Esophagus muscularis mucosa (tissue), 4 donors: ENCODE measurements around the gene CPXM1. TPM values are rescaled to one million over a fixed set of nuclear protein-coding genes. Genes with fewer than 3 reads are reported as not detected.

Experiments used
- DNase-seq: peaks from one replicate; pipeline ENCODE4 v3.0.0-alpha.2; 2017; ENCODE audit errors: extremely low spot score
- H3K27ac ChIP-seq, 4 donors: fragments of 200-600 bp; sonication (generic); replicated peaks in 1 of 4; 1 replicate in 3 of 4; 2 replicates in 1 of 4; pipeline ENCODE4 v1.5.1; 2016 to 2019; ENCODE audit warnings: mild to moderate bottlenecking in 1 of 4
- H3K27me3 ChIP-seq, 4 donors: fragments of 200-600 bp; sonication (generic); one replicate each; pipeline versions ENCODE4 v1.5.1 to v1.6.0; 2016 to 2019
- H3K36me3 ChIP-seq, 4 donors: fragments of 200-600 bp; sonication (generic); one replicate each; pipeline ENCODE4 v1.5.1; 2016 to 2019
- H3K4me1 ChIP-seq, 4 donors: fragments of 200-600 bp; sonication (generic); one replicate each; pipeline ENCODE4 v1.5.1; 2016 to 2019
- H3K4me3 ChIP-seq, 4 donors: fragments of 200-600 bp; sonication (generic); 1 replicate in 2 of 4; 2 replicates in 2 of 4; pipeline ENCODE4 v1.5.1; 2016 to 2019; ENCODE audit warnings: mild to moderate bottlenecking in 4 of 4, moderate library complexity in 1 of 4
- H3K9me3 ChIP-seq, 4 donors: fragments of 200-600 bp; sonication (generic); 1 replicate in 3 of 4; 2 replicates in 1 of 4; pipeline ENCODE4 v1.5.1; 2016 to 2019
- EP300 ChIP-seq: sonication (generic); formaldehyde crosslinking; IDR thresholded peaks from one replicate; pipeline ENCODE4 v1.6.1; 2017; ENCODE audit warnings: antibody characterized with exemption
- POLR2A ChIP-seq: fragments of 450-650 bp; IDR thresholded peaks from one replicate; pipeline ENCODE4 v1.6.1; 2017; ENCODE audit warnings: antibody characterized with exemption, moderate library complexity, mild to moderate bottlenecking, low read depth
- POLR2AphosphoS5 ChIP-seq, 2 donors: sonication (generic); formaldehyde crosslinking; IDR thresholded peaks; one replicate each; pipeline ENCODE4 v1.6.1; 2017; ENCODE audit warnings: antibody characterized with exemption in 2 of 2
- WGBS: methylation state at CpG from one replicate; pipeline ENCODE4 v1.1.5; 2018; 5-methylcytosine and 5-hydroxymethylcytosine counted together
- intact Hi-C: fragments of 100-400 bp; cut with DNase I; formaldehyde crosslinking; loops from one replicate; pipeline ENCODE4 v1.15.1; 2023
- total RNA-seq, 4 donors: library from RNA; depleted of rRNA; stranded (reverse); fragments of >200 nt; gene quantifications; one replicate each; pipeline versions ENCODE4 v1.1.0 to v1.2.1, GENCODE V29; 2016
- TF ChIP-seq, protein P1 (sequence below), 3 experiments: fragments of 200-600 bp in 2 of 3; fragments of 450-650 bp in 1 of 3; sonication (generic) in 2 of 3; IDR thresholded peaks; one replicate each; pipeline ENCODE4 v1.5.1; 2017 to 2019; ENCODE audit warnings: antibody characterized with exemption in 3 of 3, mild to moderate bottlenecking in 2 of 3, moderate library complexity in 1 of 3

CPXM1 gene
- total RNA-seq, 4 donors from 2014 or later, result 0.17 to 1.3 (median 0.45) TPM; not detected in 1

DNA sequence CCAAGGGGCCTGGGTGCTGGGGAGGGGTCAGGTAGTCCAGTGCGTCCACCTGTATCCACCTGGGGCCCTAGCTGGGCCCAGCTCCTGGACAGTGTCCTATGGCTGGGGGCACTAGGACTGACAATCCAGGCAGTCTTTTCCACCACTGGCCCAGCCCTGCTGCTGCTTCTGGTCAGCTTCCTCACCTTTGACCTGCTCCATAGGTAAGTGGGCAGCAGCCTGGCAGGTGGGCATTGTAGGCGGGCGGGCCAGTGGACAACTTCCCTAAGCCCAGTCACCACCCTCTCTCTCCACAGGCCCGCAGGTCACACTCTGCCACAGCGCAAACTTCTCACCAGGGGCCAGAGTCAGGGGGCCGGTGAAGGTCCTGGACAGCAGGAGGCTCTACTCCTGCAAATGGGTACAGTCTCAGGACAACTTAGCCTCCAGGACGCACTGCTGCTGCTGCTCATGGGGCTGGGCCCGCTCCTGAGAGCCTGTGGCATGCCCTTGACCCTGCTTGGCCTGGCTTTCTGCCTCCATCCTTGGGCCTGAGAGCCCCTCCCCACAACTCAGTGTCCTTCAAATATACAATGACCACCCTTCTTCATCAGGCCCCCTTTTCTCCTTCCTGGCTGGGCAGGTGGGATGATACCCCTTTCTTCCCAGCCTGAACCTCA, 14.9 kb upstream of the CPXM1 start:
- 91% methylated on average over 6 of the region's 8 CpGs for WGBS
- Histone ChIP-seq H3K27ac (no peak overlapping the region), H3K4me3 (no peak overlapping the region), H3K9me3 (peaks cover 0 to 14% (median 4%) of the 10 kb centered on the region in 4 donors), H3K4me1 (peaks cover 0 to 6% (median 3%) of the 10 kb centered on the region in 4 donors), H3K36me3 (no peaks in the 10 kb centered on the region), H3K27me3 (peaks cover 0 to 65% (median 9%) of the 10 kb centered on the region in 4 donors)
- intact Hi-C loops, result no loop called here
- TF ChIP-seq POLR2AphosphoS5 (IDR thresholded peaks at IDR 0.05) (no peak), POLR2A (no peak), EP300 (no peak)
- TF ChIP-seq, protein P1, sequence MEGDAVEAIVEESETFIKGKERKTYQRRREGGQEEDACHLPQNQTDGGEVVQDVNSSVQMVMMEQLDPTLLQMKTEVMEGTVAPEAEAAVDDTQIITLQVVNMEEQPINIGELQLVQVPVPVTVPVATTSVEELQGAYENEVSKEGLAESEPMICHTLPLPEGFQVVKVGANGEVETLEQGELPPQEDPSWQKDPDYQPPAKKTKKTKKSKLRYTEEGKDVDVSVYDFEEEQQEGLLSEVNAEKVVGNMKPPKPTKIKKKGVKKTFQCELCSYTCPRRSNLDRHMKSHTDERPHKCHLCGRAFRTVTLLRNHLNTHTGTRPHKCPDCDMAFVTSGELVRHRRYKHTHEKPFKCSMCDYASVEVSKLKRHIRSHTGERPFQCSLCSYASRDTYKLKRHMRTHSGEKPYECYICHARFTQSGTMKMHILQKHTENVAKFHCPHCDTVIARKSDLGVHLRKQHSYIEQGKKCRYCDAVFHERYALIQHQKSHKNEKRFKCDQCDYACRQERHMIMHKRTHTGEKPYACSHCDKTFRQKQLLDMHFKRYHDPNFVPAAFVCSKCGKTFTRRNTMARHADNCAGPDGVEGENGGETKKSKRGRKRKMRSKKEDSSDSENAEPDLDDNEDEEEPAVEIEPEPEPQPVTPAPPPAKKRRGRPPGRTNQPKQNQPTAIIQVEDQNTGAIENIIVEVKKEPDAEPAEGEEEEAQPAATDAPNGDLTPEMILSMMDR (IDR thresholded peaks at IDR 0.05), result no peak
- no peak for DNase-seq

DNA sequence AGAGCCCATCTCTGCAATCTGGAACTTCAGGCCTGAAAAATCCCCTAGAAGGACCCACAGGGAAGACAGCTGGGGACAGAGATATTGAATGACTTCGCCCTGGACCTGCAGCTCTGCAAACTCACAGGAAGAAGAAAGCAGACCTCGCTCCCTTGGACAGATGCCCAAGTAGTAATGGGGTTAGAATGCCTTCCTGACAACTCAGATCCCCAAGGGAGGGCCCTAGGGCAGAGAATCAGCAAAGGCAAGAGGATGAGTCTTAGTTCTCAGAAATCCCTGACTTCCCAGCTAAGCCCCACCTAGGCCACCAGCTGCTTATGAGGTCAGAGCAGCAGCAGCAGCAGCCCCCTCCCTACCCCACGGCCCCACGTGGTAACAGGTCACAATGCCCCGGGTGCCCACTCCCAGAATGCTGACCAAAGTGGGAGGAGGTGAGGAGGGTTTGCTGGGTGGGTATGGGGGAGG, 14.2 kb upstream of the CPXM1 start, which contains the start of gene C20orf141:
C20orf141 (plus strand) TSS at position 401 of the 465 bp plus-strand sequence. CDS start 198 bp downstream, outside the sequence.
- DNase-seq, result no peak
- no peak within 1 kb of the TSS for H3K4me3 ChIP-seq
- TF ChIP-seq, protein P1 (IDR thresholded peaks at IDR 0.05), result no peak
- no peak for TF ChIP-seq EP300
- no peak for TF ChIP-seq POLR2A
- TF ChIP-seq POLR2AphosphoS5 (IDR thresholded peaks at IDR 0.05), result no peak
- H3K9me3 ChIP-seq, result peaks cover 0 to 14% (median 4%) of the 10 kb centered on the region in 4 donors
- H3K4me1 ChIP-seq, result peaks cover 0 to 4% (median 0%) of the 10 kb centered on the region in 4 donors
- intact Hi-C loops, result no loop called here
- WGBS, result 31% methylated on average over 4 of the region's 5 CpGs
- peaks cover 0 to 65% (median 5%) of the 10 kb centered on the region in 4 donors for H3K27me3 ChIP-seq
- H3K36me3 ChIP-seq, result no peaks in the 10 kb centered on the region
- H3K27ac ChIP-seq, result no peak within 1 kb of the TSS

DNA sequence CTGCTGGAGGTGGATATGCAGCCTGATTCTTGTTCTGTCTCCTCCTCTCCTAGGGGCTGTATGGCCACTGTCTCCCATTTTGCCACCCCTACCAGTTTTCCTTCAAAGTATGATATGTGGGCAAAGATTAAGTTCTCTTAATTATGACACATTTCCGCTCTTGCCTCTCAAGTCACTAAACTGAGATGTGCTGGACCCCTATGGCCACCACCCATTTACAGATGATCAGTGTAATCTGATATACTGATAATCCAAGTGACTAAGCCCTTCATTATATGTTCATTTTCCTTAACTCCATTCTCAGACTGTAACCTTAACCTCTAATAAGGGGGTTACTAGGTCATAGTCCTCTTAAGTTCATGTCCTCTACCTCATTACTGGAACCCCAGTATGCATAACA, 13.6 kb upstream of the CPXM1 start:
- Histone ChIP-seq H3K27me3 (peaks cover 0 to 65% (median 4%) of the 10 kb centered on the region in 4 donors), H3K4me1 (peaks cover 0 to 4% (median 0%) of the 10 kb centered on the region in 4 donors), H3K36me3 (no peaks in the 10 kb centered on the region), H3K9me3 (peaks cover 0 to 14% (median 4%) of the 10 kb centered on the region in 4 donors), H3K27ac (no peak overlapping the region), H3K4me3 (no peak overlapping the region)
- intact Hi-C loops, result no loop called here
- 89% methylated on average over 1 of the region's 1 CpG for WGBS
- no peak for TF ChIP-seq EP300
- no peak for TF ChIP-seq POLR2A
- TF ChIP-seq, protein P1 (IDR thresholded peaks at IDR 0.05), result no peak
- TF ChIP-seq POLR2AphosphoS5 (IDR thresholded peaks at IDR 0.05), result no peak
- DNase-seq, result no peak

DNA sequence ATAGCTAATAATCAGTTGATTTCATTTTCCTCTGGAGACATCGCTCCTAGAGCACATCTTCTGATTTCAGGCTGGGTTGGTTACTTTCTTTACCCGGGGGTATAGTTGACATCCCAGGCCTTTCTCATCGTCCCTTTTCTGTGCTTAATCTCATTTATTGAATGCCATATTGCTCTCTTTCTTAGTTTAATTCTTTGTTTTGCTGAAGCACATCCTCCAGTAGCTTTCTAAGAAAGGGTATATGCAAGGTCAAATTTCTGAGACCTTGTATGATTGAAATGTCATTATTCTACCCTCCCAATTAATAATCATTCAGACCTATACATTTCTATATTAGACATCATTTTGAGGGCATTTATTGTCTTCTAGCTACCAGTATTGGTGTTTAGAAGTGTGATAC, 11.8 kb upstream of the CPXM1 start:
- intact Hi-C loops, result no loop called here
- no peak for DNase-seq
- Histone ChIP-seq H3K27ac (no peak overlapping the region), H3K4me3 (no peak overlapping the region), H3K27me3 (peaks cover 0 to 63% (median 2%) of the 10 kb centered on the region in 4 donors), H3K36me3 (no peaks in the 10 kb centered on the region), H3K9me3 (peaks cover 0 to 14% (median 4%) of the 10 kb centered on the region in 4 donors), H3K4me1 (peaks cover 0 to 4% (median 0%) of the 10 kb centered on the region in 4 donors)
- WGBS, result 93% methylated on average over 3 of the region's 3 CpGs
- no peak for TF ChIP-seq EP300
- TF ChIP-seq POLR2A, result no peak
- no peak for TF ChIP-seq POLR2AphosphoS5 (IDR thresholded peaks at IDR 0.05)
- TF ChIP-seq, protein P1 (IDR thresholded peaks at IDR 0.05), result no peak
